Measurements from ENCODE around the gene C11orf42. TPM values are rescaled to one million over a fixed set of nuclear protein-coding genes. Genes with fewer than 3 reads are reported as not detected.

The C11orf42 gene
- total RNA-seq = not detected

- Mint-ChIP-seq H3K27me3 (ENCODE audit: low read depth) (no peaks in the 10 kb centered on the region), H3K36me3 (ENCODE audit: insufficient read depth in 2 of 2) (peaks cover 2 to 5% of the 10 kb centered on the region in 2 donors), H3K4me3 (no peak within 1 kb of the TSS), H3K4me1 (ENCODE audit: low read depth) (peaks cover 41% of the 10 kb centered on the region), H3K27ac (no peak within 1 kb of the TSS), H3K9me3 (no peaks in the 10 kb centered on the region)
- no peak for ATAC-seq (replicated peaks in 1 of 2)
- DNase-seq = no peak
Observed at GRCh38 chr11:6205366-6205765, at the start of gene C11orf42. Gene C11orf42, plus strand, starts transcription at chr11:6205557. Its CDS starts 59 bp downstream, at chr11:6205616.

DNA sequence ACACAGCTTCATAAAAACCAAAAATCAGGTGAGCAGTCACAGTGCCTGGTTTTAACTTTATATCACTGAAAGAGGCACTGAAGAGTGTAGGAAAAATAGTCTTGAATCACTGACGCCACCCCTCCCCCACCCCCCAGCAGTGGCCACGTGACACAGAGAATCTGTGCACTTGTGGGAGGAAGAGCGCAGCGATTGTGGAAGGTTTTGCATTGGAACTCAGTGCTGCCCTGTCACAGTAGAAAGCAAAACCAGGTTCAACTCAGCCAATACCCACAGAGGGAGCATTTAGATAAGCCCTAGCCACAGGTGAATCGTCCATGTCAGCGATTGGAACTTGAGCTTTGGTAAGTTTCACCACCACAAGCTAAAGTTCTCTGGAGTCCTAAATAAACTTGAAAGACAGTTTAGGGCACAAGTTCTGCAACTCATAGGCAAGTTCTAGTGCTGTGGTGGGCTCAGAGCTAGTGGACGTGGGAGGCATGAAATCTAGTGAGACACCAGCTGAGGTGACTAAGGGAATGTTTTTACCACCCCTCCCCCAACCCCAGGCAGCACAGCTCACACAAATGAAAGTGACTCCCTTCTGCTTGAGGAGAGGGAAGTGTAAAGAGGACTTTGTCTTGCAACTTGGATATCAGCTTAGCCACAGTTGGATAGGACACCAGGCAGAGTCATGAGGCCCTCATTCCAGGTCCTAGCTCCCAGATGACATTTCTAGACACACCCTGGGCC is 48.6 kb upstream of the C11orf42 start:
- no peaks in the 10 kb centered on the region for H3K36me3 Mint-ChIP-seq (ENCODE audit: insufficient read depth in 2 of 2)
- DNase-seq (no peak), ATAC-seq (replicated peaks in 1 of 2) (peak in 1 of 2 donors; percentile 21)
- H3K27ac Mint-ChIP-seq = no peak overlapping the region
- H3K9me3 Mint-ChIP-seq = no peaks in the 10 kb centered on the region
- peaks cover 5% of the 10 kb centered on the region for H3K27me3 Mint-ChIP-seq (ENCODE audit: low read depth)
- no peaks in the 10 kb centered on the region for H3K4me1 Mint-ChIP-seq (ENCODE audit: low read depth)
- no peak overlapping the region for H3K4me3 Mint-ChIP-seq

DNA sequence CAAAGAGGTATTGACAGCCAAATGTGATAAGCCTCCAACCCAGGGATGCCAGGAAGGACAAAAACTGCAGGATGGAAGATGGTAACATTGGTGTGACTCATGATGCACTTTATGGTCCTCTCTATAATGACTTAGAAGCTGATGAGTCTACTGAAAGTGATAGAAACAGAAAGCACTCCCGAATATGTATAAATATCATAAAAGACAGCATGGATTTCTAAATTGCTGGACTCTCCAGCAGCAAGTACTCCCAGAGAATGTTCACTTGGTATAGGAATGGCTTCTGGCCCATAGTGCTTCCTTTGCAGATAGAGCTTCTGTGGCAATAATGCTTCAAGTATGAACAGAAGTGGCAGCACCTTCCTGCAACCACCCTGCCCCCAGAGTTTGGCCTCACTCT is 35.1 kb upstream of the C11orf42 start, which contains the start of gene OR52B2:
Gene OR52B2 (minus strand): TSS at position 101 of the 400 bp plus-strand sequence. CDS start 0 bp downstream, at position 101.
- ATAC-seq (replicated peaks in 1 of 2) = no peak
- Mint-ChIP-seq H3K27ac (no peak within 1 kb of the TSS), H3K4me1 (ENCODE audit: low read depth) (no peaks in the 10 kb centered on the region), H3K36me3 (ENCODE audit: insufficient read depth in 2 of 2) (no peaks in the 10 kb centered on the region), H3K9me3 (peaks cover 0 to 1% of the 10 kb centered on the region in 2 donors), H3K27me3 (ENCODE audit: low read depth) (peaks cover 17% of the 10 kb centered on the region), H3K4me3 (no peak within 1 kb of the TSS)
- DNase-seq = no peak

DNA sequence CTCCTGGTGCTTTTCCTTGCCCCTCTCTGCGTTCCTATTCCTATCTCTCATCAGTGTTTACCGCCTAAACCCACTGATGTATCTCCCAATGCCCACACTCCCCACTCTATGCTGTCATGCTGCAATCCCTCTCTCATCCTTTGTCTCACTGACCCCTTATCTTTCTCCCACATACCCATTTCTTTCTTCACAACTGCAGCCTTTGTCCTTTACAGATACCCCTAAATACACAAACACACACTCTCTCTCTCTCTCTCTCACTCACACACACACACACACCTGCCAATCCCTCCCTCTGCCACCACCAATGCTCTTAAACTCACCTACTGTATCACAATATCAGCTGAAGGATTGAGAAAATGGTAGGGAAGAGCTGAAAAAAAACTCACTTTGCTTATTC is 29.9 kb upstream of the C11orf42 start:
- Mint-ChIP-seq H3K4me1 (ENCODE audit: low read depth) (peaks cover 4% of the 10 kb centered on the region), H3K9me3 (peaks cover 0 to 1% of the 10 kb centered on the region in 2 donors), H3K27me3 (ENCODE audit: low read depth) (peaks cover 7% of the 10 kb centered on the region), H3K4me3 (no peak overlapping the region), H3K27ac (no peak overlapping the region), H3K36me3 (ENCODE audit: insufficient read depth in 2 of 2) (no peaks in the 10 kb centered on the region)
- no peak for ATAC-seq (replicated peaks in 1 of 2)
- no peak for DNase-seq

GRCh38 chr11:6191742-6192141 is 13.6 kb upstream of the C11orf42 start:
- ATAC-seq (replicated peaks in 1 of 2) (no peak), DNase-seq (no peak)
- peaks cover 0 to 2% of the 10 kb centered on the region in 2 donors for H3K9me3 Mint-ChIP-seq
- H3K27ac Mint-ChIP-seq = no peak overlapping the region
- H3K4me3 Mint-ChIP-seq = no peak overlapping the region
- no peaks in the 10 kb centered on the region for H3K36me3 Mint-ChIP-seq (ENCODE audit: insufficient read depth in 2 of 2)
- H3K27me3 Mint-ChIP-seq (ENCODE audit: low read depth) = no peaks in the 10 kb centered on the region
- H3K4me1 Mint-ChIP-seq (ENCODE audit: low read depth) = peaks cover 18% of the 10 kb centered on the region

- peaks cover 37% of the 10 kb centered on the region for H3K4me1 Mint-ChIP-seq (ENCODE audit: low read depth)
- H3K9me3 Mint-ChIP-seq = peaks cover 0 to 2% of the 10 kb centered on the region in 2 donors
- no peak overlapping the region for H3K4me3 Mint-ChIP-seq
- no peaks in the 10 kb centered on the region for H3K36me3 Mint-ChIP-seq (ENCODE audit: insufficient read depth in 2 of 2)
- DNase-seq = no peak
- H3K27ac Mint-ChIP-seq = no peak overlapping the region
- ATAC-seq (replicated peaks in 1 of 2) = peak; percentile 55 to 61
- peaks cover 7% of the 10 kb centered on the region for H3K27me3 Mint-ChIP-seq (ENCODE audit: low read depth)
Observed at GRCh38 chr11:6194065-6194581, 11.2 kb upstream of the C11orf42 start.

- H3K4me1 Mint-ChIP-seq (ENCODE audit: low read depth) = peaks cover 47% of the 10 kb centered on the region
- peak overlapping the region; percentile 32 for H3K27ac Mint-ChIP-seq
- peaks cover 0 to 2% of the 10 kb centered on the region in 2 donors for H3K9me3 Mint-ChIP-seq
- peak overlapping the region; percentile 34 to 72 for H3K4me3 Mint-ChIP-seq
- DNase-seq (peak; percentile 28 to 35), ATAC-seq (replicated peaks in 1 of 2) (peak; percentile 85 to 86)
- peaks cover 7% of the 10 kb centered on the region for H3K27me3 Mint-ChIP-seq (ENCODE audit: low read depth)
- H3K36me3 Mint-ChIP-seq (ENCODE audit: insufficient read depth in 2 of 2) = no peaks in the 10 kb centered on the region
Observed at GRCh38 chr11:6196396-6196795, 9.0 kb upstream of the C11orf42 start.

- DNase-seq = no peak
- Mint-ChIP-seq H3K9me3 (peaks cover 0 to 2% of the 10 kb centered on the region in 2 donors), H3K4me1 (ENCODE audit: low read depth) (peaks cover 60% of the 10 kb centered on the region), H3K4me3 (peak overlapping the region in 1 of 2 donors; percentile 49), H3K36me3 (ENCODE audit: insufficient read depth in 2 of 2) (no peaks in the 10 kb centered on the region), H3K27me3 (ENCODE audit: low read depth) (peaks cover 7% of the 10 kb centered on the region), H3K27ac (no peak overlapping the region)
- ATAC-seq (replicated peaks in 1 of 2) = no peak
Observed at GRCh38 chr11:6197466-6198200, 7.7 kb upstream of the C11orf42 start.

- H3K9me3 Mint-ChIP-seq = peaks cover 0 to 2% of the 10 kb centered on the region in 2 donors
- no peak within 1 kb of the TSS for H3K4me3 Mint-ChIP-seq
- no peak within 1 kb of the TSS for H3K27ac Mint-ChIP-seq
- H3K36me3 Mint-ChIP-seq (ENCODE audit: insufficient read depth in 2 of 2) = peaks cover 1 to 2% of the 10 kb centered on the region in 2 donors
- peaks cover 72% of the 10 kb centered on the region for H3K4me1 Mint-ChIP-seq (ENCODE audit: low read depth)
- H3K27me3 Mint-ChIP-seq (ENCODE audit: low read depth) = peaks cover 7% of the 10 kb centered on the region
- DNase-seq (no peak), ATAC-seq (replicated peaks in 1 of 2) (no peak)
Observed at GRCh38 chr11:6199174-6199810, 6.1 kb upstream of the C11orf42 start, which contains the start of gene OR52W1. Gene OR52W1, plus strand, starts transcription at chr11:6199224. Its CDS starts 0 bp downstream, at chr11:6199224.

DNA sequence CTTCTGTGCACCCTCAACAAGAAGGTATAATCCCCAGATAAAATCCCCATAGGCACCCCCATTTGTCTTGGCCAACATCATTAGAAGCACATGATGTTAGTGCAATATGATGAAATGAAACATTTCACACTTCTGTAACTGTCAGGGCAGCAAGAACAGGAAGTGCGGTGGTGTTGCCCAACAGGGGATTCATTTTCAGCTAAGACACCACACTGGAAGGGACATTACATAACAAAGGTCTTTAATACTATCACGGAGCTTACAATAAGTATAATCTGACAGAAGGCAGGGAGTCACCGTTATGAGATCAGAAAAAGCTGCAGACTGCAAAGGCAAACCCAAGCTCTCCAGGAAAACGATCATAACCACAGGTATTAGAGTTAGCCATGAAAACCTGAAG is 4.4 kb upstream of the C11orf42 start:
- peaks cover 68% of the 10 kb centered on the region for H3K4me1 Mint-ChIP-seq (ENCODE audit: low read depth)
- H3K27me3 Mint-ChIP-seq (ENCODE audit: low read depth) = peaks cover 7% of the 10 kb centered on the region
- H3K4me3 Mint-ChIP-seq = peak overlapping the region; percentile 17 to 35
- H3K36me3 Mint-ChIP-seq (ENCODE audit: insufficient read depth in 2 of 2) = peaks cover 1 to 2% of the 10 kb centered on the region in 2 donors
- DNase-seq (no peak), ATAC-seq (replicated peaks in 1 of 2) (no peak)
- peaks cover 0 to 2% of the 10 kb centered on the region in 2 donors for H3K9me3 Mint-ChIP-seq
- peak overlapping the region; percentile 49 for H3K27ac Mint-ChIP-seq

DNA sequence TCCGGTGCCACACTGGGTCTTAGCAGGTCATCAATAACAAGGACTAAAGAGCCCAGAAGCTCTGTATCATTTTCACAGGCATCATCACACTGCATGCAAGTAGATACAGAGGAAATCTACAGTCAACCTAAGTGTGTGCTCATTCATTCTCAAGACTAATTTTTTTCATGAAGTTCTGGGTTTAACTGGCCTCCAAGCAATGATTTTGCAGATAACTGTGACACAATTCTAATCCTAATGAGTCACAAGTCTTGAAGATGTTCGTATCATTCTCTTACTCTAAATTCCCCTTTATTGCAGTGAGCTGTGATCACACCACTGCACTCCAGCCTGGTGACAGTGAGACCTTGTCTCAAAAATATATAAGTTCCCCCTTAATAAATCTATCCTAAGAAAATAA is 3.9 kb upstream of the C11orf42 start:
- DNase-seq (no peak), ATAC-seq (replicated peaks in 1 of 2) (peak; percentile 81 to 84)
- peaks cover 1 to 2% of the 10 kb centered on the region in 2 donors for H3K36me3 Mint-ChIP-seq (ENCODE audit: insufficient read depth in 2 of 2)
- H3K9me3 Mint-ChIP-seq = no peaks in the 10 kb centered on the region
- H3K4me1 Mint-ChIP-seq (ENCODE audit: low read depth) = peaks cover 63% of the 10 kb centered on the region
- peaks cover 7% of the 10 kb centered on the region for H3K27me3 Mint-ChIP-seq (ENCODE audit: low read depth)
- H3K4me3 Mint-ChIP-seq = peak overlapping the region; percentile 17 to 35
- H3K27ac Mint-ChIP-seq = no peak overlapping the region

GRCh38 chr11:6202041-6202440 is 3.3 kb upstream of the C11orf42 start:
- Mint-ChIP-seq H3K9me3 (no peaks in the 10 kb centered on the region), H3K27me3 (ENCODE audit: low read depth) (peaks cover 7% of the 10 kb centered on the region), H3K4me1 (ENCODE audit: low read depth) (peaks cover 57% of the 10 kb centered on the region), H3K4me3 (no peak overlapping the region), H3K36me3 (ENCODE audit: insufficient read depth in 2 of 2) (peaks cover 1 to 2% of the 10 kb centered on the region in 2 donors), H3K27ac (no peak overlapping the region)
- no peak for ATAC-seq (replicated peaks in 1 of 2)
- DNase-seq = no peak
